HL-60/S4 treated with phorbol 12-myristate 13-acetate at 8.2 ng/mL for 4 days and 3 days (cell line): ENCODE data around the gene RMP24.
"Not testable (repeated sequence)": the region's sequence is repeated elsewhere in the genome, so short reads cannot be mapped to it uniquely, and the experiment has no call there.

Experiments
- in situ Hi-C: fragments of 300-500 bp; cut with MboI; formaldehyde crosslinking; loops from 2 replicates; pipeline ENCODE4 v1.15.0; 2022; ENCODE audit warnings: low sequenced_read_pairs

The RMP24 gene

GRCh38 chr18:35967866-35968265 lies 4.6 kb upstream of the RMP24 start:
- in situ Hi-C loops, result not testable (repeated sequence)

GRCh38 chr18:35968278-35968880 lies 4.1 kb upstream of the RMP24 start:
- in situ Hi-C loops, result no loop called here

GRCh38 chr18:35969676-35970075 lies 2.8 kb upstream of the RMP24 start:
- in situ Hi-C loops, result no loop called here

- in situ Hi-C loops, result no loop called here
Measured at GRCh38 chr18:35971661-35972196, 750 bp upstream of the RMP24 start.

- in situ Hi-C loops, result no loop called here
Measured at GRCh38 chr18:35973650-35974049, 1.2 kb downstream of the RMP24 start.

GRCh38 chr18:35974181-35974580 lies 1.7 kb downstream of the RMP24 start:
- in situ Hi-C loops, result no loop called here

- in situ Hi-C loops, result loop anchor here (25.0 kb wide), 1 partner anchor 592 kb away; the partner anchor contains the start of gene ZNF396
Measured at GRCh38 chr18:35979112-35979511, 6.6 kb downstream of the RMP24 start.

- in situ Hi-C loops, result loop anchor here (25.0 kb wide), 1 partner anchor 595 kb away; the partner anchor contains the start of gene ZNF396
Measured at GRCh38 chr18:35982409-35983114, 10.1 kb downstream of the RMP24 start.

GRCh38 chr18:35983147-35983546 lies 10.7 kb downstream of the RMP24 start:
- in situ Hi-C loops, result loop anchor here (25.0 kb wide), 1 partner anchor 596 kb away; the partner anchor contains the start of gene ZNF396

- in situ Hi-C loops, result loop anchor here (25.0 kb wide), 1 partner anchor 597 kb away; the partner anchor contains the start of gene ZNF396
Measured at GRCh38 chr18:35983818-35984217, 11.3 kb downstream of the RMP24 start.

GRCh38 chr18:35991696-35992095 lies 19.2 kb downstream of the RMP24 start:
- in situ Hi-C loops, result loop anchor here (25.0 kb wide), 1 partner anchor 604 kb away; the partner anchor contains the start of gene ZNF396

GRCh38 chr18:35993013-35993412 lies 20.5 kb downstream of the RMP24 start:
- in situ Hi-C loops, result loop anchor here (25.0 kb wide), 1 partner anchor 606 kb away; the partner anchor contains the start of gene ZNF396

GRCh38 chr18:35998967-35999366 lies 26.5 kb downstream of the RMP24 start:
- in situ Hi-C loops, result loop anchor here (25.0 kb wide), 1 partner anchor 612 kb away; the partner anchor contains the start of gene ZNF396

- in situ Hi-C loops, result loop anchor here (25.0 kb wide), 1 partner anchor 613 kb away; the partner anchor contains the start of gene ZNF396
Measured at GRCh38 chr18:35999925-36000324, 27.4 kb downstream of the RMP24 start.

- in situ Hi-C loops, result no loop called here
Measured at GRCh38 chr18:36006997-36007396, 34.5 kb downstream of the RMP24 start.

- in situ Hi-C loops, result no loop called here
Measured at GRCh38 chr18:36009214-36009613, 36.7 kb downstream of the RMP24 start.

GRCh38 chr18:36012891-36013290 lies 40.4 kb downstream of the RMP24 start:
- in situ Hi-C loops, result no loop called here

- in situ Hi-C loops, result no loop called here
Measured at GRCh38 chr18:36015629-36016028, 43.1 kb downstream of the RMP24 start.

GRCh38 chr18:36017232-36017631 lies 44.8 kb downstream of the RMP24 start:
- in situ Hi-C loops, result no loop called here

- in situ Hi-C loops, result loop anchor here (10.0 kb wide), 1 partner anchor 265 kb away; no protein-coding TSS in a partner anchor
Measured at GRCh38 chr18:36020174-36020711, 47.8 kb downstream of the RMP24 start.

GRCh38 chr18:36023336-36023735 lies 50.9 kb downstream of the RMP24 start:
- in situ Hi-C loops, result loop anchor here (10.0 kb wide), 1 partner anchor 261 kb away; no protein-coding TSS in a partner anchor
